Testis (tissue), 3 donors: Measurements from ENCODE around the gene SNRPD3. TPM values are rescaled to one million over a fixed set of nuclear protein-coding genes. Genes with fewer than 3 reads are reported as not detected.
"Not testable (repeated sequence)": the region's sequence is repeated elsewhere in the genome, so short reads cannot be mapped to it uniquely, and the experiment has no call there.

Experiments used
- DNase-seq: peaks from one replicate; pipeline ENCODE4 v3.0.0-alpha.2; 2019
- H3K27ac ChIP-seq, 2 donors: fragments of 200-600 bp; sonication (generic); one replicate each; pipeline ENCODE4 v1.5.1; 2019
- H3K27me3 ChIP-seq: fragments of 200-600 bp; sonication (generic); one replicate; pipeline ENCODE4 v1.5.1; 2019
- H3K36me3 ChIP-seq: fragments of 200-600 bp; sonication (generic); one replicate; pipeline ENCODE4 v1.5.1; 2017; ENCODE audit warnings: low read depth; ENCODE audit errors: missing control alignments
- H3K4me1 ChIP-seq: fragments of 200-600 bp; sonication (generic); one replicate; pipeline ENCODE4 v1.5.1; 2019
- H3K4me3 ChIP-seq, 2 donors: fragments of 200-600 bp; sonication (generic); one replicate each; pipeline ENCODE4 v1.5.1; 2017 to 2019
- H3K9me3 ChIP-seq: fragments of 200-600 bp; sonication (generic); one replicate; pipeline ENCODE4 v1.5.1; 2017
- POLR2A ChIP-seq: fragments of 450-650 bp; IDR thresholded peaks from one replicate; pipeline ENCODE4 v1.6.1; 2017; ENCODE audit warnings: antibody characterized with exemption, mild to moderate bottlenecking, moderate library complexity
- WGBS, 2 donors: methylation state at CpG; one replicate each; pipeline ENCODE4 v1.1.5; 2018; 5-methylcytosine and 5-hydroxymethylcytosine counted together
- intact Hi-C: fragments of 100-400 bp; cut with DNase I; formaldehyde crosslinking; loops from one replicate; pipeline ENCODE4 v1.15.1; 2023; ENCODE audit warnings: low total_unique reads
- polyA plus RNA-seq: library from polyadenylated mRNA; stranded (reverse); fragments of 350-450 nt; fragmentation: Illumina TruSeq; extraction: RNeasy Lipid Tissue Mini Kit (QIAGEN cat#74804); gene quantifications from one replicate; pipeline ENCODE4 v1.2.3, GENCODE V29; 2014; ENCODE audit warnings: low read depth, low replicate concordance; ENCODE audit not compliant: insufficient read depth
- total RNA-seq, 2 donors: library from RNA; depleted of rRNA; stranded (reverse); fragments of >200 nt; gene quantifications; one replicate each; pipeline ENCODE4 v1.2.3, GENCODE V29; 2016
- TF ChIP-seq, protein P1 (sequence below), 3 experiments: fragments of 450-650 bp in 2 of 3; fragments of 200-600 bp in 1 of 3; sonication (generic) in 1 of 3; IDR thresholded peaks; one replicate each; pipeline ENCODE4 v1.5.1; 2016 to 2019; ENCODE audit warnings: antibody characterized with exemption in 3 of 3, mild to moderate bottlenecking in 2 of 3, moderate library complexity in 1 of 3

The SNRPD3 gene
- total and polyA plus RNA-seq, 3 donors from 2014 or later, result 75.5 to 175 (median 117) TPM

- TF ChIP-seq, protein P1, sequence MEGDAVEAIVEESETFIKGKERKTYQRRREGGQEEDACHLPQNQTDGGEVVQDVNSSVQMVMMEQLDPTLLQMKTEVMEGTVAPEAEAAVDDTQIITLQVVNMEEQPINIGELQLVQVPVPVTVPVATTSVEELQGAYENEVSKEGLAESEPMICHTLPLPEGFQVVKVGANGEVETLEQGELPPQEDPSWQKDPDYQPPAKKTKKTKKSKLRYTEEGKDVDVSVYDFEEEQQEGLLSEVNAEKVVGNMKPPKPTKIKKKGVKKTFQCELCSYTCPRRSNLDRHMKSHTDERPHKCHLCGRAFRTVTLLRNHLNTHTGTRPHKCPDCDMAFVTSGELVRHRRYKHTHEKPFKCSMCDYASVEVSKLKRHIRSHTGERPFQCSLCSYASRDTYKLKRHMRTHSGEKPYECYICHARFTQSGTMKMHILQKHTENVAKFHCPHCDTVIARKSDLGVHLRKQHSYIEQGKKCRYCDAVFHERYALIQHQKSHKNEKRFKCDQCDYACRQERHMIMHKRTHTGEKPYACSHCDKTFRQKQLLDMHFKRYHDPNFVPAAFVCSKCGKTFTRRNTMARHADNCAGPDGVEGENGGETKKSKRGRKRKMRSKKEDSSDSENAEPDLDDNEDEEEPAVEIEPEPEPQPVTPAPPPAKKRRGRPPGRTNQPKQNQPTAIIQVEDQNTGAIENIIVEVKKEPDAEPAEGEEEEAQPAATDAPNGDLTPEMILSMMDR (IDR thresholded peaks at IDR 0.05), result no peak
- no peak for TF ChIP-seq POLR2A
- no peak for DNase-seq
- 72 to 93% methylated on average over 12 of the region's 12 CpGs for WGBS, 2 donors
- H3K27me3 ChIP-seq, result no peaks in the 10 kb centered on the region
- intact Hi-C loops, result no loop called here
- H3K4me1 ChIP-seq, result peaks cover 52% of the 10 kb centered on the region
- H3K4me3 ChIP-seq, result no peak overlapping the region
- no peaks in the 10 kb centered on the region for H3K9me3 ChIP-seq
- H3K36me3 ChIP-seq, result no peaks in the 10 kb centered on the region
- H3K27ac ChIP-seq, result peak overlapping the region; percentile 14 to 88
Observed at GRCh38 chr22:24590596-24591173, 34.9 kb downstream of the SNRPD3 start.

- DNase-seq, result no peak
- 84% methylated on average over 6 of the region's 6 CpGs; no CpG with 5 or more reads in 1 of the 2 donors for WGBS, 2 donors
- Histone ChIP-seq H3K4me1 (peaks cover 52% of the 10 kb centered on the region), H3K36me3 (no peaks in the 10 kb centered on the region), H3K27ac (peak overlapping the region; percentile 14 to 88), H3K27me3 (no peaks in the 10 kb centered on the region), H3K9me3 (no peaks in the 10 kb centered on the region), H3K4me3 (no peak overlapping the region)
- TF ChIP-seq, protein P1 (IDR thresholded peaks at IDR 0.05), result no peak
- TF ChIP-seq POLR2A, result no peak
- intact Hi-C loops, result no loop called here
Observed at GRCh38 chr22:24591286-24591830, 35.6 kb downstream of the SNRPD3 start.

DNA sequence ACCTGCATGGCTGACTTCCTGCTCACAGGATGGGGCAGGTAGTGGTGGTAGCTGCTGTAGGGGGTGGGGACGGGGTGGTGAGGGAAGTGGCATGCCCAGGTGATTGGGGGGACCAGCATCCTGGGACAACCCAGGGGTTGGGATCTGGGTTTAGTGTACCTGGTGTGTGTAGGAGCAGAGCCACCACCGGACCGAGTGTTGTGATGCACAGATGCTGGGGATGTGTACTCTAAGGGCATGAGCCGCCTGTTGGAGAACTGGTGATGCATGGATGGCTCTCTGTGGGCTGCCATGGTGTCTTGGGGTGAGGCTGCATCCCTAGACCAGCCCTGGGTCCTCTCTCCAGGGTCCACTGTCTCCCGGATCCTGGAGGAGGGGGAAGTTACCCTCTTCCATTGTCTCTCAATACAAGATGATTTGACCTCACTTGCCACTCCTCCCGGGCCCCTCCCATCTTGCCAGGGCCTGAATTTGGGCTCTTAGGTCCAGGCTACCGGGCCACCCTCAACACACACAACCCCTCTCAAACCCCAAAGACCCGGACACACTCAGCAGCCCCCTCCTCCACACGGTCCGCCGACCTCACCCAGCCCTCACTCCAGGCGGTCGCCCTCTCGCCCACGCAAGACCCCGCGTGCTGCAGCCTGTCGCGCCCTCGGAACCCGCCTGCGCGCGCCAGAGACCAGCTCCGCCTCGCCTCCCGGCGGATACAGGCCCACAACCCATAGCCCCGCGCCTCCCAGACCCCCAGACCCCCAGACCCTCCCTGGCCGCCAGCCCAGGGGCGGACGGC, 36.5 kb downstream of the SNRPD3 start:
- intact Hi-C loops, result no loop called here
- TF ChIP-seq, protein P1 (IDR thresholded peaks at IDR 0.05), result no peak
- no peak for TF ChIP-seq POLR2A
- DNase-seq, result peak; percentile 75
- no peaks in the 10 kb centered on the region for H3K36me3 ChIP-seq
- H3K4me3 ChIP-seq, result peak overlapping the region; percentile 65 to 72
- peaks cover 52% of the 10 kb centered on the region for H3K4me1 ChIP-seq
- 7 to 11% methylated on average over 16 to 32 of the region's 33 CpGs for WGBS, 2 donors
- no peaks in the 10 kb centered on the region for H3K27me3 ChIP-seq
- peak overlapping the region; percentile 88 for H3K27ac ChIP-seq
- H3K9me3 ChIP-seq, result no peaks in the 10 kb centered on the region

DNA sequence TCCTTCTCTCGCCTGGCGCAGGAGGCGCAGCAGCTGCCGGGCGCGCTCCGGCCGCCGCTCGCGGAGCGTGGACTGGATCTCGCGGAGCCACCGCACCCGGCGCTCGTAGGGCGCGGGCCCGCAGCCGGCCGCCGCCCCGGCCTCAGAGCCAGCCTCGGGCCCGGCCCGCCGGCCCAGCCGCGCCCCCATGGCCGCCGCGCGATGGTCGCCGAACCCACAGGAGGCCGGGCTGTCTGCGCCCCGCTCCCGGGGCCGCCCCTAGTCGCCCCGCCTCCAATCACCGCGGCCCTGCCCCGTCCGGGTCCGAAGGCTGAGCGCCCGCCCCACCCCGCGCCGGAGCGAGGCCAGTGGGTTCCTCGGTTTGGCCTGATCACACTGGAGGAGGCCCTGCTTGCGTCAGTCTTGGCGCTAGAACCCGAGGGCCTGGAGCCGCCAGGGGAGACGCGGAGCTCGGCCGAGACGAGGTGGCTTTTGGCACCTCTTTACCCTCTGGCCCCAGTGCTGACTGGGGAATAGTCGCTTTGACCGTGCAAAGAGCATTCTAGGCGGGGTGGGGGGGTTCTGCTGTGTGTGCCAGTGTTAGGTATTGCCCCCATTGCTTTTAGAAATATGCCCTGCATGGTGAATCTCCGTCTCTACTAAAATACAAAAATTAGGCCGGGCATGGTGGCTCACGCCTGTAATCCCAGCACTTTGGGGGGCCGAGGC, 37.2 kb downstream of the SNRPD3 start, which contains the start of gene LRRC75B:
LRRC75B (minus strand) TSS at position 223 of the 708 bp plus-strand sequence; CDS start at position 189, 34 bp downstream.
- peaks cover 46% of the 10 kb centered on the region for H3K4me1 ChIP-seq

DNA sequence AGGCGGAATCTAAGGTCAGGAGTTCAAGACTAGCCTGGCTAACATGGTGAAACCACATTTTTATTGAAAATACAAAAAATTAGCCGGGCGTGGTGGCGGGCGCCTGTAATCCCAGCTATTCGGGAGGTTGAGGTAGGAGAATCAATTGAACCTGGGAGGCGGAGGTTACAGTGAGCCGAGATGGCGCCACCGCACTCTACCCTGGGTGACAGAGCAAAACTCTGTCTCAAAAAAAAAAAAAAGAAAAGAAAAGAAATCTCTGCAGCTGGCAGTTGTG, 37.7 kb downstream of the SNRPD3 start:
- DNase-seq, H3K27me3 ChIP-seq, H3K36me3 ChIP-seq, intact Hi-C loops, H3K9me3 ChIP-seq: not testable (repeated sequence)
- WGBS, 2 donors, result 68 to 71% methylated on average over 10 of the region's 10 CpGs
- Histone ChIP-seq H3K4me3 (peak overlapping the region; percentile 65 to 72), H3K27ac (peak overlapping the region; percentile 82 to 88), H3K4me1 (peaks cover 43% of the 10 kb centered on the region)

More for the DNA sequence above, 37.2 kb downstream of the SNRPD3 start, which contains the start of gene LRRC75B:
- WGBS, 2 donors, result 2 to 39% methylated on average over 3 to 64 of the region's 72 CpGs
- TF ChIP-seq POLR2A, result no peak
- TF ChIP-seq, protein P1 (IDR thresholded peaks at IDR 0.05), result no peak
- Histone ChIP-seq H3K4me3 (peak within 1 kb of the TSS; percentile 65 to 72), H3K27me3 (no peaks in the 10 kb centered on the region), H3K9me3 (no peaks in the 10 kb centered on the region), H3K36me3 (no peaks in the 10 kb centered on the region), H3K27ac (peak within 1 kb of the TSS; percentile 88)
- DNase-seq, result peak; percentile 95
- intact Hi-C loops, result no loop called here
